Activated effector memory CD4-positive, alpha-beta T cell treated with Interleukin-2 at 50 U/mL for 16 hours (primary cell): Measurements from ENCODE around the gene MESP1.
A peak's percentile ranks its signal among the peaks of the same experiment; 100 is the strongest.

ENCODE experiments used
- DNase-seq: peaks from one replicate; pipeline ENCODE4 v3.0.0-alpha.2; 2020

Gene MESP1

GRCh38 chr15:89755701-89756100 lies 4.7 kb upstream of the MESP1 start:
- DNase-seq, result no peak

- DNase-seq, result no peak
Measured at GRCh38 chr15:89754361-89755154, 3.5 kb upstream of the MESP1 start.

- no peak for DNase-seq
Measured at GRCh38 chr15:89753855-89754254, 2.8 kb upstream of the MESP1 start.

- DNase-seq, result no peak
Measured at GRCh38 chr15:89751748-89752147, 699 bp upstream of the MESP1 start.

GRCh38 chr15:89749951-89750559 lies 994 bp downstream of the MESP1 start:
- peak; percentile 3 for DNase-seq

- DNase-seq, result no peak
Measured at GRCh38 chr15:89749526-89749925, 1.5 kb downstream of the MESP1 start.

- DNase-seq, result no peak
Measured at GRCh38 chr15:89749054-89749453, 2.0 kb downstream of the MESP1 start.

- DNase-seq, result no peak
Measured at GRCh38 chr15:89747708-89748682, 3.1 kb downstream of the MESP1 start.

- no peak for DNase-seq
Measured at GRCh38 chr15:89746386-89746780, 4.7 kb downstream of the MESP1 start.

- no peak for DNase-seq
Measured at GRCh38 chr15:89745768-89746167, 5.3 kb downstream of the MESP1 start.

GRCh38 chr15:89745131-89745530 lies 5.9 kb downstream of the MESP1 start:
- DNase-seq, result no peak

- no peak for DNase-seq
Measured at GRCh38 chr15:89743594-89743993, 7.5 kb downstream of the MESP1 start.

- no peak for DNase-seq
Measured at GRCh38 chr15:89743011-89743410, 8.0 kb downstream of the MESP1 start.

- peak; percentile 22 for DNase-seq
Measured at GRCh38 chr15:89740137-89740536, 10.9 kb downstream of the MESP1 start.

- no peak for DNase-seq
Measured at GRCh38 chr15:89735773-89736172, 15.3 kb downstream of the MESP1 start.

GRCh38 chr15:89732451-89733172 lies 18.4 kb downstream of the MESP1 start:
- no peak for DNase-seq

GRCh38 chr15:89731275-89731674 lies 19.8 kb downstream of the MESP1 start:
- DNase-seq, result no peak

- no peak for DNase-seq
Measured at GRCh38 chr15:89728254-89728653, 22.8 kb downstream of the MESP1 start.

- no peak for DNase-seq
Measured at GRCh38 chr15:89725064-89725463, 26.0 kb downstream of the MESP1 start.

- no peak for DNase-seq
Measured at GRCh38 chr15:89724621-89725020, 26.4 kb downstream of the MESP1 start.

- no peak for DNase-seq
Measured at GRCh38 chr15:89723031-89723430, 28.0 kb downstream of the MESP1 start.

- DNase-seq, result no peak
Measured at GRCh38 chr15:89714775-89715174, 36.3 kb downstream of the MESP1 start.

- DNase-seq, result no peak
Measured at GRCh38 chr15:89707577-89707976, 43.5 kb downstream of the MESP1 start.
